Body of pancreas (tissue), 4 donors: Measurements from ENCODE around the gene SP7. TPM values are rescaled to one million over a fixed set of nuclear protein-coding genes. Genes with fewer than 3 reads are reported as not detected.

Experiments used
- ATAC-seq: fragments of 150-250 bp; one replicate; pipeline ENCODE4 v1.9.1; 2016
- DNase-seq, 4 donors: peaks; one replicate each; pipeline ENCODE4 v3.0.0-alpha.2; 2019
- H3K27ac ChIP-seq, 4 donors: fragments of 200-600 bp; sonication (generic); 1 replicate in 3 of 4; 2 replicates in 1 of 4; pipeline versions ENCODE4 v1.5.1 to v1.6.1; 2016 to 2019; ENCODE audit warnings: mild to moderate bottlenecking in 1 of 4, mixed read lengths in 1 of 4, moderate library complexity in 1 of 4
- H3K27me3 ChIP-seq, 2 donors: fragments of 200-600 bp; sonication (generic); one replicate each; pipeline ENCODE4 v1.6.0; 2016; ENCODE audit warnings: mild to moderate bottlenecking in 1 of 2
- H3K36me3 ChIP-seq, 2 donors: fragments of 200-600 bp; sonication (generic); replicated peaks in 1 of 2; 2 replicates each; pipeline ENCODE4 v1.5.1; 2016; ENCODE audit warnings: low read depth in 2 of 2; ENCODE audit not compliant: insufficient read depth in 1 of 2
- H3K4me1 ChIP-seq: fragments of 200-600 bp; sonication (generic); one replicate; pipeline ENCODE4 v1.6.0; 2016
- H3K4me3 ChIP-seq, 2 donors: fragments of 200-600 bp; sonication (generic); 1 replicate in 1 of 2; 2 replicates in 1 of 2; pipeline ENCODE4 v1.5.1; 2016 to 2019
- H3K9me3 ChIP-seq, 3 donors: fragments of 200-600 bp; sonication (generic); 1 replicate in 2 of 3; 2 replicates in 1 of 3; pipeline ENCODE4 v1.5.1; 2016
- CTCF ChIP-seq, 7 experiments: fragments of 450-650 bp in 4 of 7; fragments of 200-600 bp in 3 of 7; sonication (generic) in 3 of 7; IDR thresholded peaks; one replicate each; pipeline ENCODE4 v1.5.1; 2016 to 2019; ENCODE audit warnings: antibody characterized with exemption in 7 of 7
- POLR2A ChIP-seq, 3 donors: fragments of 450-650 bp; IDR thresholded peaks; one replicate each; pipeline ENCODE4 v1.6.1; 2016; ENCODE audit warnings: antibody characterized with exemption in 3 of 3, mild to moderate bottlenecking in 2 of 3
- WGBS, 2 donors: methylation state at CpG; one replicate each; pipeline ENCODE4 v1.1.5; 2017; 5-methylcytosine and 5-hydroxymethylcytosine counted together
- intact Hi-C: fragments of 100-400 bp; cut with DNase I; formaldehyde crosslinking; loops from one replicate; pipeline ENCODE4 v1.15.1; 2023
- total RNA-seq, 2 donors: library from RNA; depleted of rRNA; stranded (reverse); fragments of >200 nt; gene quantifications; one replicate each; pipeline ENCODE4 v1.1.0, GENCODE V29; 2016

SP7 gene
- total RNA-seq: not detected

GRCh38 chr12:53336181-53336681 lies at the start of gene SP7:
Gene SP7, minus strand, starts transcription at chr12:53336354. Its CDS starts 708 bp downstream, at chr12:53335646.
- peaks cover 0 to 11% of the 10 kb centered on the region in 2 donors for H3K27me3 ChIP-seq
- H3K4me1 ChIP-seq: no peaks in the 10 kb centered on the region
- 40 to 50% methylated on average over 3 to 14 of the region's 15 CpGs for WGBS, 2 donors
- no peaks in the 10 kb centered on the region for H3K9me3 ChIP-seq
- TF ChIP-seq POLR2A (IDR thresholded peaks at IDR 0.05) (no peak), CTCF (IDR thresholded peaks at IDR 0.05) (no peak)
- DNase-seq (no peak), ATAC-seq (peak; percentile 15)
- intact Hi-C loops: no loop called here
- no peak within 1 kb of the TSS for H3K27ac ChIP-seq
- no peak within 1 kb of the TSS for H3K4me3 ChIP-seq
- H3K36me3 ChIP-seq: no peaks in the 10 kb centered on the region

GRCh38 chr12:53383258-53383657 lies 47.1 kb upstream of the SP7 start:
- ATAC-seq (no peak), DNase-seq (no peak)
- no peak for TF ChIP-seq POLR2A (IDR thresholded peaks at IDR 0.05)
- no peak for TF ChIP-seq CTCF (IDR thresholded peaks at IDR 0.05)
- 40 to 47% methylated on average over 2 of the region's 2 CpGs for WGBS, 2 donors
- Histone ChIP-seq H3K9me3 (no peaks in the 10 kb centered on the region), H3K4me1 (peaks cover 83% of the 10 kb centered on the region), H3K27me3 (no peaks in the 10 kb centered on the region), H3K36me3 (peaks cover 0 to 4% of the 10 kb centered on the region in 2 donors), H3K27ac (peak overlapping the region in 1 of 4 donors; percentile 27), H3K4me3 (no peak overlapping the region)
- intact Hi-C loops: no loop called here

GRCh38 chr12:53381731-53382630 lies 45.8 kb upstream of the SP7 start:
- peaks cover 72% of the 10 kb centered on the region for H3K4me1 ChIP-seq
- no peak for ATAC-seq
- H3K27me3 ChIP-seq: no peaks in the 10 kb centered on the region
- H3K36me3 ChIP-seq: peaks cover 0 to 4% of the 10 kb centered on the region in 2 donors
- no peak overlapping the region for H3K4me3 ChIP-seq
- H3K27ac ChIP-seq: peak overlapping the region; percentile 62 to 99 (median 97)
- TF ChIP-seq POLR2A (IDR thresholded peaks at IDR 0.05) (no peak), CTCF (IDR thresholded peaks at IDR 0.05) (peak in 6 of 7 experiments; percentile 12 to 59 (median 43))
- intact Hi-C loops: no loop called here
- DNase-seq: peak; percentile 49 to 79 (median 68)
- no peaks in the 10 kb centered on the region for H3K9me3 ChIP-seq
- 28 to 29% methylated on average over 7 to 9 of the region's 9 CpGs for WGBS, 2 donors

- DNase-seq (peak in 2 of 4 donors; percentile 26 to 29), ATAC-seq (no peak)
- Histone ChIP-seq H3K27ac (peak overlapping the region; percentile 96 to 99 (median 98)), H3K4me1 (peaks cover 62% of the 10 kb centered on the region), H3K9me3 (no peaks in the 10 kb centered on the region), H3K4me3 (peak overlapping the region in 1 of 2 donors; percentile 3), H3K27me3 (no peaks in the 10 kb centered on the region), H3K36me3 (peaks cover 0 to 4% of the 10 kb centered on the region in 2 donors)
- WGBS, 2 donors: 11 to 12% methylated on average over 20 to 21 of the region's 21 CpGs
- intact Hi-C loops: no loop called here
- TF ChIP-seq CTCF (IDR thresholded peaks at IDR 0.05) (peak in 1 of 7 experiments; percentile 18), POLR2A (IDR thresholded peaks at IDR 0.05) (no peak)
These were observed 44.9 kb upstream of the SP7 start for GRCh38 chr12:53380794-53381730.
